ENCODE results near the gene DIAPH2.

- TF ChIP-seq ARNT (IDR thresholded peaks at IDR 0.05), result no peak
- no peak for TF ChIP-seq LEF1 (IDR thresholded peaks at IDR 0.05; ENCODE audit: borderline replicate concordance)
- no peak for TF ChIP-seq SUZ12 (IDR thresholded peaks at IDR 0.05)
- no peak for TF ChIP-seq SP1 (IDR thresholded peaks at IDR 0.05)
- no peak for TF ChIP-seq FOXM1 (IDR thresholded peaks at IDR 0.05; ENCODE audit: borderline replicate concordance)
- TF ChIP-seq L3MBTL2 (conservative IDR thresholded peaks at IDR 0.05), result no peak
Observed at GRCh38 chrX:97328853-97329390, 644.3 kb downstream of the DIAPH2 start.
